ENCODE data around the gene PKP4.

Gene PKP4

GRCh38 chr2:158542577-158542976, 85.8 kb downstream of the PKP4 start:
- DNase-seq (ENCODE audit: low read depth in 2 of 2): no peak

- DNase-seq (ENCODE audit: low read depth in 2 of 2): no peak
Observed at GRCh38 chr2:158543957-158544356, 87.2 kb downstream of the PKP4 start.

- DNase-seq (ENCODE audit: low read depth in 2 of 2): no peak
Observed at GRCh38 chr2:158544998-158545397, 88.2 kb downstream of the PKP4 start.

GRCh38 chr2:158546412-158547144, 89.8 kb downstream of the PKP4 start:
- no peak for DNase-seq (ENCODE audit: low read depth in 2 of 2)

- DNase-seq (ENCODE audit: low read depth in 2 of 2): no peak
Observed at GRCh38 chr2:158553257-158553656, 96.5 kb downstream of the PKP4 start.

- no peak for DNase-seq (ENCODE audit: low read depth in 2 of 2)
Observed at GRCh38 chr2:158554996-158555395, 98.2 kb downstream of the PKP4 start.

GRCh38 chr2:158556124-158556523, 99.4 kb downstream of the PKP4 start:
- DNase-seq (ENCODE audit: low read depth in 2 of 2): no peak

- no peak for DNase-seq (ENCODE audit: low read depth in 2 of 2)
Observed at GRCh38 chr2:158557752-158558151, 101.0 kb downstream of the PKP4 start.

- DNase-seq (ENCODE audit: low read depth in 2 of 2): no peak
Observed at GRCh38 chr2:158559252-158559651, 102.5 kb downstream of the PKP4 start.

GRCh38 chr2:158560259-158560658, 103.5 kb downstream of the PKP4 start:
- DNase-seq (ENCODE audit: low read depth in 2 of 2): no peak

GRCh38 chr2:158561054-158561453, 104.3 kb downstream of the PKP4 start:
- DNase-seq (ENCODE audit: low read depth in 2 of 2): no peak

- no peak for DNase-seq (ENCODE audit: low read depth in 2 of 2)
Observed at GRCh38 chr2:158567208-158567607, 110.5 kb downstream of the PKP4 start.

GRCh38 chr2:158569284-158569683, 112.5 kb downstream of the PKP4 start:
- no peak for DNase-seq (ENCODE audit: low read depth in 2 of 2)

GRCh38 chr2:158570869-158571268, 114.1 kb downstream of the PKP4 start:
- DNase-seq (ENCODE audit: low read depth in 2 of 2): no peak

GRCh38 chr2:158573739-158574138, 117.0 kb downstream of the PKP4 start:
- DNase-seq (ENCODE audit: low read depth in 2 of 2): no peak

GRCh38 chr2:158575051-158575635, 118.4 kb downstream of the PKP4 start:
- no peak for DNase-seq (ENCODE audit: low read depth in 2 of 2)

GRCh38 chr2:158577141-158577540, 120.4 kb downstream of the PKP4 start:
- DNase-seq (ENCODE audit: low read depth in 2 of 2): no peak

GRCh38 chr2:158578703-158579330, 122.1 kb downstream of the PKP4 start:
- DNase-seq (ENCODE audit: low read depth in 2 of 2): no peak

- DNase-seq (ENCODE audit: low read depth in 2 of 2): no peak
Observed at GRCh38 chr2:158579928-158580327, 123.2 kb downstream of the PKP4 start.

- no peak for DNase-seq (ENCODE audit: low read depth in 2 of 2)
Observed at GRCh38 chr2:158580760-158581159, 124.0 kb downstream of the PKP4 start.

- DNase-seq (ENCODE audit: low read depth in 2 of 2): no peak
Observed at GRCh38 chr2:158582670-158583069, 125.9 kb downstream of the PKP4 start.

GRCh38 chr2:158583923-158584322, 127.2 kb downstream of the PKP4 start:
- no peak for DNase-seq (ENCODE audit: low read depth in 2 of 2)

GRCh38 chr2:158586491-158586890, 129.7 kb downstream of the PKP4 start:
- DNase-seq (ENCODE audit: low read depth in 2 of 2): no peak
